Adrenal gland (tissue), 5 donors: ENCODE measurements around the gene SCN10A.

Experiments used
- POLR2A ChIP-seq, 2 donors: fragments of 450-650 bp; IDR thresholded peaks; one replicate each; pipeline ENCODE4 v1.6.1; 2017; ENCODE audit warnings: antibody characterized with exemption in 2 of 2, mild to moderate bottlenecking in 2 of 2, moderate library complexity in 1 of 2
- TF ChIP-seq, protein P1 (sequence below), 6 experiments: fragments of 450-650 bp in 4 of 6; fragments of 200-600 bp in 2 of 6; sonication (generic) in 1 of 6; IDR thresholded peaks; 1 replicate in 5 of 6; 2 replicates in 1 of 6; pipeline versions ENCODE4 v1.5.1 to v1.8.0; 2016 to 2021; ENCODE audit warnings: antibody characterized with exemption in 6 of 6, mild to moderate bottlenecking in 2 of 6, moderate library complexity in 1 of 6
- donor health status: DM: no; HTN: no; CAD: no.

DNA sequence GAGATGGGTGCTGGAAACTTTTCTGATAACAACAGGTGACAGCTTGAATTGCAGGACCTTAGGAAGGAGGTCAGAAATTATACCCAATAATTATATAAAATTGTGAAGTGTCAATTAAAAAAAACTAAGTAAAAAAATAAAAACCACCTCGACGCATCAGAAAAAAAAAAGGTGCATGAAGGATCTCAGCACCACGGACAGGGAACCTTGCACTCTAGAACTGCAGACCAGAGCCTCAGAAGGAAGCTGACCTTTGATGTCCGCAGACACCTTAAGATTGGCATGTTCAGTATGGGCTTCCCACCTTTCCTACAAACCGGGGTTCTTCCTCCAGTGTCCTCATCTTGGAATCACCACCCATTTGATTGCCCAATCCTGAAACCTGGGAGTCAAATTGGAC, 60.9 kb downstream of the SCN10A start:
- no peak for TF ChIP-seq POLR2A (IDR thresholded peaks at IDR 0.05)
- TF ChIP-seq, protein P1, sequence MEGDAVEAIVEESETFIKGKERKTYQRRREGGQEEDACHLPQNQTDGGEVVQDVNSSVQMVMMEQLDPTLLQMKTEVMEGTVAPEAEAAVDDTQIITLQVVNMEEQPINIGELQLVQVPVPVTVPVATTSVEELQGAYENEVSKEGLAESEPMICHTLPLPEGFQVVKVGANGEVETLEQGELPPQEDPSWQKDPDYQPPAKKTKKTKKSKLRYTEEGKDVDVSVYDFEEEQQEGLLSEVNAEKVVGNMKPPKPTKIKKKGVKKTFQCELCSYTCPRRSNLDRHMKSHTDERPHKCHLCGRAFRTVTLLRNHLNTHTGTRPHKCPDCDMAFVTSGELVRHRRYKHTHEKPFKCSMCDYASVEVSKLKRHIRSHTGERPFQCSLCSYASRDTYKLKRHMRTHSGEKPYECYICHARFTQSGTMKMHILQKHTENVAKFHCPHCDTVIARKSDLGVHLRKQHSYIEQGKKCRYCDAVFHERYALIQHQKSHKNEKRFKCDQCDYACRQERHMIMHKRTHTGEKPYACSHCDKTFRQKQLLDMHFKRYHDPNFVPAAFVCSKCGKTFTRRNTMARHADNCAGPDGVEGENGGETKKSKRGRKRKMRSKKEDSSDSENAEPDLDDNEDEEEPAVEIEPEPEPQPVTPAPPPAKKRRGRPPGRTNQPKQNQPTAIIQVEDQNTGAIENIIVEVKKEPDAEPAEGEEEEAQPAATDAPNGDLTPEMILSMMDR (IDR thresholded peaks at IDR 0.05) = no peak
